Measurements from ENCODE around the gene TEX53. TPM values are rescaled to one million over a fixed set of nuclear protein-coding genes. Genes with fewer than 3 reads are reported as not detected.

Gene TEX53
- total RNA-seq = not detected

DNA sequence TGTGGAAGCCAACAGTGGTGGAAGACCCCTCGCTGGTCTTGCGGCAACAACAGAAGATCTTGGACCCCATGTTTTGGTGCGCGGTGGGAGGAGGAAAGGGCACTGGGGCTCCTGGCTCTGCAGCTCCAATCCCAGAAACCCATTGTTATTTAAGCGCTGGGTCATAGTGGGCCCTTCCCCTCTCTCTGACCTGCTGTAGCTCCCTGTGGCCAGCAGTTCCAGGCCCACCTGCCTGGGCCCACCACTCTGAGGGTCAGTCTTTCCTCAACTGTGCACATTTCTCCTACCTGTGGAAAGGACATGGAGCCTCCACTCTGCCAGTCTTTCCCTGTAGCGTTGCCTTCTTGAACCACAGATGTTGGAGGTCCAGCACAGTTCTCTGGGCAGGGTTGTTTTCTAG, at the start of gene TEX53:
Gene TEX53 (minus strand): TSS at position 101 of the 400 bp plus-strand sequence. CDS start 31 bp downstream, at position 70.
- H3K36me3 ChIP-seq = no peaks in the 10 kb centered on the region
- in situ Hi-C loops (cut with MboI; ENCODE audit: low sequenced_read_pairs in 4 of 4) (loop anchor here in 3 of 4 donors (10.0 kb wide), 3 partner anchors 173 to 253 kb away; no protein-coding TSS in a partner anchor), intact Hi-C loops (cut with DNase I; ENCODE audit: low total_unique reads) (no loop called here)
- TF ChIP-seq POLR2A (IDR thresholded peaks at IDR 0.05) (no peak), CTCF (IDR thresholded peaks at IDR 0.05 in 4 of 5, conservative IDR thresholded peaks at IDR 0.05 in 1 of 5) (no peak)
- no peaks in the 10 kb centered on the region for H3K4me1 ChIP-seq
- DNase-seq (no peak), ATAC-seq (no peak)
- no peaks in the 10 kb centered on the region for H3K9me3 ChIP-seq
- H3K27ac ChIP-seq = no peak within 1 kb of the TSS
- H3K27me3 ChIP-seq = peaks cover 0 to 6% (median 0%) of the 10 kb centered on the region in 3 donors
- H3K4me3 ChIP-seq = no peak within 1 kb of the TSS

GRCh38 chr9:114706711-114707110, 49.1 kb upstream of the TEX53 start:
- intact Hi-C loops (cut with DNase I; ENCODE audit: low total_unique reads) (no loop called here), in situ Hi-C loops (cut with MboI; ENCODE audit: low sequenced_read_pairs in 4 of 4) (no loop called here)
- no peak for DNase-seq
- ATAC-seq = no peak
- Histone ChIP-seq H3K36me3 (no peaks in the 10 kb centered on the region), H3K4me3 (no peak overlapping the region), H3K4me1 (no peaks in the 10 kb centered on the region), H3K27me3 (no peaks in the 10 kb centered on the region), H3K9me3 (no peaks in the 10 kb centered on the region), H3K27ac (no peak overlapping the region)
- TF ChIP-seq CTCF (IDR thresholded peaks at IDR 0.05 in 4 of 5, conservative IDR thresholded peaks at IDR 0.05 in 1 of 5) = no peak
- no peak for TF ChIP-seq POLR2A (IDR thresholded peaks at IDR 0.05)

- Histone ChIP-seq H3K4me1 (no peaks in the 10 kb centered on the region), H3K9me3 (no peaks in the 10 kb centered on the region), H3K27me3 (no peaks in the 10 kb centered on the region), H3K4me3 (no peak overlapping the region), H3K27ac (no peak overlapping the region), H3K36me3 (no peaks in the 10 kb centered on the region)
- TF ChIP-seq POLR2A (IDR thresholded peaks at IDR 0.05) = no peak
- TF ChIP-seq CTCF (IDR thresholded peaks at IDR 0.05 in 4 of 5, conservative IDR thresholded peaks at IDR 0.05 in 1 of 5) = no peak
- intact Hi-C loops (cut with DNase I; ENCODE audit: low total_unique reads) = no loop called here
- in situ Hi-C loops (cut with MboI; ENCODE audit: low sequenced_read_pairs in 4 of 4) = no loop called here
- no peak for DNase-seq
- ATAC-seq = no peak
These were observed 44.4 kb upstream of the TEX53 start for GRCh38 chr9:114701988-114702387.

DNA sequence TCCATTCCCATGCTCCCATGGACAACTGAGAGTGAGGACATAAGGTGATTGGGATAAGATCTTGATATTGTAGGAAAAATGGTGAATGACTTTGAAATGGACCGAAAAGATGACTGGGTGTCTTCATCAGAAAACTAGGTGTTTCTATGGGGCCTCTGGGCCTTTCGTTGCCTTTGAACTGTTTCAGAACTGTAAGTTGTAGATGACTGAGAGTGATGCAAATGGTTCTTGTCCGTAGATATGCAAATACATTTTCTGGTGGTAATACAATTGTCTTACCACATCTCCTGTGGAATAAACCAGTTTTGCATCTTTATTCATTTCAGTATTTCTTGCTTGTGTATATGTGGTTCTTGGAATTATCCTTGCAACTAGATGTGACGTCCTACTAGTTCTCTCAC, 40.3 kb upstream of the TEX53 start:
- Histone ChIP-seq H3K4me1 (no peaks in the 10 kb centered on the region), H3K27me3 (no peaks in the 10 kb centered on the region), H3K27ac (no peak overlapping the region), H3K36me3 (no peaks in the 10 kb centered on the region), H3K9me3 (no peaks in the 10 kb centered on the region), H3K4me3 (no peak overlapping the region)
- no peak for TF ChIP-seq CTCF (IDR thresholded peaks at IDR 0.05 in 4 of 5, conservative IDR thresholded peaks at IDR 0.05 in 1 of 5)
- TF ChIP-seq POLR2A (IDR thresholded peaks at IDR 0.05) = no peak
- DNase-seq = no peak
- in situ Hi-C loops (cut with MboI; ENCODE audit: low sequenced_read_pairs in 4 of 4) (loop anchor here in 1 of 4 donors (25.0 kb wide), 1 partner anchor 814 kb away; no protein-coding TSS in a partner anchor), intact Hi-C loops (cut with DNase I; ENCODE audit: low total_unique reads) (no loop called here)
- ATAC-seq = no peak
